Measurements from ENCODE around the gene PI4KA.

PI4KA gene

DNA sequence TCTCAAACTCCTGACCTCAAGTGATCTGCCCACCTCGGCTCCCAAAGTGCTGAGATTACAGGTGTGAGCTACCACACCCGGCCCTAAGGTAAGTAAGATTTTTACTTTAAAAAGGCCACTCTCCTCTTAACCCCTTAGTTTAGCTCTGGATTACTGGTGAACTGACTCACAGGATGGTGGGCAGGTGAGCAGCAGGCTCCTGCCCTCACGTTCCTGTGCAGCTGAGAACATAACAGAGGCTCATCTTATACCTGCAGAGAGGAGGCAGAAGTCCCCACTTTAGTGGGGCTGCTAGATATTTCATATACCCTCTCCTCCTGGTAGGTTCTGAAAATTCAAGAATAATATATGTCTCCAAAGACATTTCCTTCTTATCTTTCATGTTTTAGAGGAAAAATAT is 101.8 kb downstream of the PI4KA start:
- no peak for ATAC-seq
- TF ChIP-seq SNAI2 (CRISPR knock-in tag; IDR thresholded peaks at IDR 0.05) (no peak), ESRRG (CRISPR knock-in tag; IDR thresholded peaks at IDR 0.05) (no peak), TCF4 (CRISPR knock-in tag; IDR thresholded peaks at IDR 0.05; ENCODE audit: borderline replicate concordance) (no peak), CSDC2 (CRISPR knock-in tag; IDR thresholded peaks at IDR 0.05) (no peak)
- TF ChIP-seq, protein P1, sequence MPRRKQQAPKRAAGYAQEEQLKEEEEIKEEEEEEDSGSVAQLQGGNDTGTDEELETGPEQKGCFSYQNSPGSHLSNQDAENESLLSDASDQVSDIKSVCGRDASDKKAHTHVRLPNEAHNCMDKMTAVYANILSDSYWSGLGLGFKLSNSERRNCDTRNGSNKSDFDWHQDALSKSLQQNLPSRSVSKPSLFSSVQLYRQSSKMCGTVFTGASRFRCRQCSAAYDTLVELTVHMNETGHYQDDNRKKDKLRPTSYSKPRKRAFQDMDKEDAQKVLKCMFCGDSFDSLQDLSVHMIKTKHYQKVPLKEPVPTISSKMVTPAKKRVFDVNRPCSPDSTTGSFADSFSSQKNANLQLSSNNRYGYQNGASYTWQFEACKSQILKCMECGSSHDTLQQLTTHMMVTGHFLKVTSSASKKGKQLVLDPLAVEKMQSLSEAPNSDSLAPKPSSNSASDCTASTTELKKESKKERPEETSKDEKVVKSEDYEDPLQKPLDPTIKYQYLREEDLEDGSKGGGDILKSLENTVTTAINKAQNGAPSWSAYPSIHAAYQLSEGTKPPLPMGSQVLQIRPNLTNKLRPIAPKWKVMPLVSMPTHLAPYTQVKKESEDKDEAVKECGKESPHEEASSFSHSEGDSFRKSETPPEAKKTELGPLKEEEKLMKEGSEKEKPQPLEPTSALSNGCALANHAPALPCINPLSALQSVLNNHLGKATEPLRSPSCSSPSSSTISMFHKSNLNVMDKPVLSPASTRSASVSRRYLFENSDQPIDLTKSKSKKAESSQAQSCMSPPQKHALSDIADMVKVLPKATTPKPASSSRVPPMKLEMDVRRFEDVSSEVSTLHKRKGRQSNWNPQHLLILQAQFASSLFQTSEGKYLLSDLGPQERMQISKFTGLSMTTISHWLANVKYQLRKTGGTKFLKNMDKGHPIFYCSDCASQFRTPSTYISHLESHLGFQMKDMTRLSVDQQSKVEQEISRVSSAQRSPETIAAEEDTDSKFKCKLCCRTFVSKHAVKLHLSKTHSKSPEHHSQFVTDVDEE (CRISPR knock-in tag; IDR thresholded peaks at IDR 0.05) = no peak

GRCh38 chr22:20752873-20753272 is 105.7 kb downstream of the PI4KA start:
- TF ChIP-seq ZNF8 (CRISPR knock-in tag; IDR thresholded peaks at IDR 0.05) (no peak), OSR1 (CRISPR knock-in tag; IDR thresholded peaks at IDR 0.05) (no peak), SNAI2 (CRISPR knock-in tag; IDR thresholded peaks at IDR 0.05) (no peak), ZFP30 (CRISPR knock-in tag; IDR thresholded peaks at IDR 0.05) (no peak), BACH2 (CRISPR knock-in tag; IDR thresholded peaks at IDR 0.05; ENCODE audit: borderline replicate concordance) (no peak), ZFP3 (CRISPR knock-in tag; IDR thresholded peaks at IDR 0.05) (no peak)
- ATAC-seq = no peak

DNA sequence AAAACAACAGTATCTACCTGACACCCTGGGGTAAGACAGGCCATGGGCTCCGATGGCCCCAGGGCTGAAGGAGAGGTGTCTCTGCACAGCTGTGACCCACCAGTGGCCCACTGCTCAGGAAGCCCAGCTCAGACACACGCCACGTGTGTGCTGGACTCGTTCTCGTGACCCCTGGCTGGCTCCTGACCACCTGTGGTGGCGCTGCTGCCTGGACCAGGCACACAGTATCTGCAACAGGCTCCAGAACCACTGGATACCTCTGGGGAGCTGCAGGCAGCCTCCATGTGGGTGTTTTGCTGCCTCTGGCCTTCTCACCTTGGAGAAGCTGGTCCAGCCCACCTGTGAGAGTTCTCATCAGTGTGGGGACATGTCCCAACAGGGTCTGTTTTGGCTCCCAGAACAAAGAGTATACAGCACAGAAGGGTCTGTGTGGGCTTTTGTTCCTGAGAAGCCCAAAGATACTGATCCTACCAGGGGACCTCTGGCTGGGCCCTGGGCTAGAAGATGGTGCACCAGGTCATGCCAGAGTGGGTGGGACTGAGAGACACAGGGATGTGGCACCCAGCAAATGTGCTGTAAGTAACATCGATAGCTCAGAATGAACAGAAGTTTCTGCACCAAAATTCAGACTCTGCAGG is 106.4 kb downstream of the PI4KA start:
- TF ChIP-seq ZNF70 (CRISPR knock-in tag; IDR thresholded peaks at IDR 0.05) = no peak
- TF ChIP-seq ISL1 (CRISPR knock-in tag; IDR thresholded peaks at IDR 0.05) = no peak
- TF ChIP-seq SNAI2 (CRISPR knock-in tag; IDR thresholded peaks at IDR 0.05) = no peak
- TF ChIP-seq TOX (CRISPR knock-in tag; IDR thresholded peaks at IDR 0.05; ENCODE audit: borderline replicate concordance) = no peak
- TF ChIP-seq CSRNP3 (CRISPR knock-in tag; IDR thresholded peaks at IDR 0.05) = no peak
- no peak for TF ChIP-seq RARB (CRISPR knock-in tag; IDR thresholded peaks at IDR 0.05)
- TF ChIP-seq ZC3H10 (CRISPR knock-in tag; IDR thresholded peaks at IDR 0.05) = no peak
- ATAC-seq = no peak

GRCh38 chr22:20751185-20751851 is 107.3 kb downstream of the PI4KA start:
- ATAC-seq = no peak
- no peak for TF ChIP-seq ZFP3 (CRISPR knock-in tag; IDR thresholded peaks at IDR 0.05)
- no peak for TF ChIP-seq RARB (CRISPR knock-in tag; IDR thresholded peaks at IDR 0.05)

DNA sequence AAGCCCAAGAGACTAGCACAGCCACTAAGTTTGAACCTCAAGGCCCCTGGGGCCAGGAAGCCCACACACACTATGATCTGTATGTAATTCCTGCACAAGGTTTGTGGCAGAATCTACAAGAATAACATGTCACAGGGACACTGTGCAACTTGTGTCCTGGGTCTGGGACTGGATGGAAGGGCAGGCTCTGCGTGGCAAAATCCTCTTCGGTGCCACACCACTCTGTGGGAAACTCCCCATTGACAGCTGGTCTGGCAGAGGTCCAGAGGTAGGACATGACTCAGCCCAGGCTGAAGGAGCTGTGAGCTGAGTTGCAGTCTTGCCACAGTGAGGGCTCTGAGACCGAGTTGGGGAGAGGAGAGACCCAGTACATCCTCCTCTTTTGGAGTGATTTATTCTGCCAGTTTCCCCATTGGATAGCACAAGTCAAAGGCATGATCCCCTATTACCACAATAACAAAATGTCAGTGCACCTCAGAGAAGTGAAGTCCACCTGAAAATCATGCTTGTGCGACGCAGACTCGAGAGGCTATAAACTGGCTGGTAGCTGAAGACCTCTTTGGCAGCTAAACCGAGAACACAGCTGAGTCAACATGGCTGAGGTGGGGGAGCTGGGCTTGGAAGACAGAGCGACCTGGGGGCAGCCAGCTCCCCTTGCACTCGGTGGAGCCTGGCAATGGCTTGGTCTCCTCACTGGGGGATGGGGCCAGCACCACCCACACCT is 108.0 kb downstream of the PI4KA start:
- ATAC-seq = peak; percentile 91
- TF ChIP-seq, protein P1 (CRISPR knock-in tag; IDR thresholded peaks at IDR 0.05) = no peak
- no peak for TF ChIP-seq PPARA (CRISPR knock-in tag; IDR thresholded peaks at IDR 0.05; ENCODE audit: borderline replicate concordance)
- no peak for TF ChIP-seq ZNF565 (CRISPR knock-in tag; conservative IDR thresholded peaks at IDR 0.05; ENCODE audit: low read depth)
- no peak for TF ChIP-seq ZFP3 (CRISPR knock-in tag; IDR thresholded peaks at IDR 0.05)
- no peak for TF ChIP-seq ARNTL (CRISPR knock-in tag; IDR thresholded peaks at IDR 0.05; ENCODE audit: borderline replicate concordance, low read depth)
- no peak for TF ChIP-seq CSRNP3 (CRISPR knock-in tag; IDR thresholded peaks at IDR 0.05)
- TF ChIP-seq GLIS3 (CRISPR knock-in tag; IDR thresholded peaks at IDR 0.05) = no peak
- no peak for TF ChIP-seq TOX (CRISPR knock-in tag; IDR thresholded peaks at IDR 0.05; ENCODE audit: borderline replicate concordance)
- TF ChIP-seq, protein P2, sequence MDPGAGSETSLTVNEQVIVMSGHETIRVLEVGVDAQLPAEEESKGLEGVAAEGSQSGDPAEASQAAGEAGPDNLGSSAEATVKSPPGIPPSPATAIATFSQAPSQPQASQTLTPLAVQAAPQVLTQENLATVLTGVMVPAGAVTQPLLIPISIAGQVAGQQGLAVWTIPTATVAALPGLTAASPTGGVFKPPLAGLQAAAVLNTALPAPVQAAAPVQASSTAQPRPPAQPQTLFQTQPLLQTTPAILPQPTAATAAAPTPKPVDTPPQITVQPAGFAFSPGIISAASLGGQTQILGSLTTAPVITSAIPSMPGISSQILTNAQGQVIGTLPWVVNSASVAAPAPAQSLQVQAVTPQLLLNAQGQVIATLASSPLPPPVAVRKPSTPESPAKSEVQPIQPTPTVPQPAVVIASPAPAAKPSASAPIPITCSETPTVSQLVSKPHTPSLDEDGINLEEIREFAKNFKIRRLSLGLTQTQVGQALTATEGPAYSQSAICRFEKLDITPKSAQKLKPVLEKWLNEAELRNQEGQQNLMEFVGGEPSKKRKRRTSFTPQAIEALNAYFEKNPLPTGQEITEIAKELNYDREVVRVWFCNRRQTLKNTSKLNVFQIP (CRISPR knock-in tag; IDR thresholded peaks at IDR 0.05; ENCODE audit: borderline replicate concordance, low read depth) = no peak
- TF ChIP-seq ISL1 (CRISPR knock-in tag; IDR thresholded peaks at IDR 0.05) = no peak

Data from SK-N-SH treated with all-trans-retinoic acid at 6 μM for 48 hours (cell line).